GM19238 (cell line): ENCODE results near the gene IFNL1.
"Not testable (repeated sequence)": the region's sequence is repeated elsewhere in the genome, so short reads cannot be mapped to it uniquely, and the experiment has no call there.

Experiments
- DNase-seq: peaks from one replicate; pipeline ENCODE4 v3.0.0; 2011; ENCODE audit warnings: low spot score; ENCODE audit not compliant: insufficient read length

Gene IFNL1

DNA sequence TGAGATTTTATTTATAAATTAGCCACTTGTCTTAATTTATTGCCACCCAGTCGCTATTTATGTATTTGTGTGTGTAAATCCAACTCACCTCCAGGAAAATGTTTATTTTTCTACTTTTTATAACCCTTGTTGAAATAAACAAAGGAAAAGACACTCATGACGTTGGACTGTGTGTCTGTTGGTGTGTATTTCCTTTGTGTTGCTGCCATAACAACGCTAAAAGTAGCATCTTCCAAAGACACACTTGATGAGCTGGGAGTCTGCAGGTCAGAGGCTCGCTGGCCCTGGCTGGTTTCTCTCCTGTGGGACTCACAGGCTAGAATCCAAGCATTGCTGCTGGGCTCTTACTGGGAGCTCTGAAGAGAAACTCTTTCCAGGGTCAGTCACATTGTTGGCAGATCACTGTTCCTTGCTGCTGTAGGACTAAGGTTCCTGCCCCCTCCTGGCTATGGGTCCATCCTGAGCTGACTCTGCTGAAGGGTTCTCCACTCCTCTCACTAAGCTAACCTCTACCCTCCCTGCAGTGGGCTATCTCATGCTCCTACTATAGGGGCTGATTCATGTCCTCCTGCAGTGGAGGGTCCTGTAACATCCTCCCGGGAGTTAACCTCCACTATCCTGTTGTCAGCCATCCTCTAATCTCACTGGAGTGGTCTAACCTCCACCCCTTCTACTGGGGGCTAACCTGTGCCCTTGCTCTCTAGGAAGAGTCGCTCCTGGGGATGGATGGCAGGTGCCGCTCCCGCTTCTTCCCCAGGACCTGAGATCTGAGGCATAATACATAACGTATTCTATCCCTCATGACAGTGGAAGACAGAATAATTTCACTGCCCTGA lies 26.0 kb upstream of the IFNL1 start:
- DNase-seq, result no peak

DNA sequence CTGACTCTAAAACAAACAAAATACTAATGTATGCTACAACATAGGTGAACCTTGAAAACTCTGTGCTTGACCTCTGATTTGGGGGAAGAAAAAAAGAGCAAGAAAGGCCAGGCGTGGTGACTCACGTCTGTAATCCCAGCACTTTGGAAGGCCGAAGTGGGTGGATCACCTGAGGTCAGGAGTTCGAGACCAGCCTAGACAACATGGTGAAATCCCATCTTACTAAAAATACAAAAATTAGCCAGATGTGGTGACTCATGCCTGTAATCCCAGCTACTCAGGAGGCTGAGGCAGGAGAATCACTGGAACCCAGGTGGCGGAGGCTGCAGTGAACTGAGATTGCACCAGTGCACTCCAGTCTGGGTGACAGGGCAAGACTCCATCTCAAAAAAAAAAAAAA lies 22.3 kb upstream of the IFNL1 start:
- not testable (repeated sequence) for DNase-seq

DNA sequence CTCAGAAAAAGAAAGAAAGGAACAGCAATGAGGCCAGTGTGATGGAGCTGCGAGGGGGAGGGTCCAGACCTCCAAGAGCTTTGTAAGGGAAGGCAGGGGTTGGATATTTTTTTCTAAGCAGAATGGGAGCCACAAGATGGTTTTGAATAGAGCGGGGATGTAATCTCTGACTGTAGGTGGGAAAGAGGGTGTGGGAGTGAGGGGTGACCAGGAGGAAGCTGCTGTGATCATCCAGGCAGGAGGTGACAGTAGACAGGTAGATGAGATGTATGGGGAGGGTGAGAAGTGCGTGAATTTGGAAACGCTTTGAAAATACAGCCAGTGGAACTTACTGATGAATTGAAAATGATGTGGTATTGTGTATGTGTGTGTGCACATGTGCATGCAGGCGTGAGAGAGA lies 20.6 kb upstream of the IFNL1 start:
- DNase-seq, result no peak

DNA sequence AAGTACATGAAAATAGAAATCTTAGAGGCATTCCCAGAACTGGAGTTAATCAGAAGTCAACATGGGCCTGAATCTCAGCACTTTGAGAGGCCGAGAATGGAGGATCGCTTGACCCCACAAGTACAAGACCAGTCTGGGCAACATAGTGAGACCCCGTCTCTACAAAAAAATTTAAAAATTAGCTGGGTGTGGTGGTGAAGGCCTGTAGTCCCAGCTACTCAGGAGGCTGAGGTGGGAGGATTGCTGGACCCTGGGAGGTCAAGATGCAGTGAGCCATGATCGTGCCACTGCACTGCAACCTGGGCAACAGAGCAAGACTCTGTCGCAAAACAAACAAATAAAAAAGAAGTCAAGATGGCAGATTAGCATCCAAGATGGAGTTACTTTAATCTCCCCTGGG lies 19.5 kb upstream of the IFNL1 start:
- DNase-seq, result no peak

DNA sequence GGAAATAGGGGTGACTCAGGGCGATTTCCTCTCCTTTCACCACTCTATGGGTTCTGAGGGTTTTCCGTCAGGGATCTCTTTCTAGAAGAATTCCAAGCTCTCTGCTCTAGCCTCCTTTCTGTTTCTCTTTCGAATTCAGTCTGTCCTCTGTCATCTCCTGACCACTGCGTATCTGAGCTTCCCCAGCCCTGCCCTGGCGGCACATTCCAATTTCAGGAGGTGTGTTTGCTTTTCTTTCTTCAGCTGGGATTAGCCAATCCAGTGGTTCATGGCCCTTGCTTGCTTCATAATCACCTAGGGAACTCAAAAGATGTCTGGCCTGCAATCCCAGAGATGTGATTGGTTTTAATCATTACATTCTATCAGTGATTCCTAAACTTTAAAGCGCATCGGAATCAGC lies 18.6 kb upstream of the IFNL1 start:
- DNase-seq, result no peak

DNA sequence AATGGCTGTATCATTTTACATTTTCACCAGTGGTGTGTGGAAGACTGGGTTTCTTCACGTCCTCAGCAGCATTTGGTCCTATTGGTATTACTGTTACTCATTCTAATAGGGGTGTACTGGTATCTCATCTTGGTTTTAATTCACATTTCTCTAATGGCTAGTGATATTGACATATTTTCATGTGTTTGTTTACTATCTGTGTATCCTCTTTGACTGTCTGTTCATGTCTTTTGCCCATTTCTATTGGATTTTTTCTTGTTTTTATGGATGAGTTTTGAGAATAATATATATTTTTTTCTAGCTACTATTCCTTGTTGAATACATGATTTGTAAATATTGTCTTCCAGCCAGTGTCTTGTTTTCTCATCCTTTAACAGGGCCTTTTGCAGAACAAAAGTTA lies 14.2 kb upstream of the IFNL1 start:
- DNase-seq, result no peak

DNA sequence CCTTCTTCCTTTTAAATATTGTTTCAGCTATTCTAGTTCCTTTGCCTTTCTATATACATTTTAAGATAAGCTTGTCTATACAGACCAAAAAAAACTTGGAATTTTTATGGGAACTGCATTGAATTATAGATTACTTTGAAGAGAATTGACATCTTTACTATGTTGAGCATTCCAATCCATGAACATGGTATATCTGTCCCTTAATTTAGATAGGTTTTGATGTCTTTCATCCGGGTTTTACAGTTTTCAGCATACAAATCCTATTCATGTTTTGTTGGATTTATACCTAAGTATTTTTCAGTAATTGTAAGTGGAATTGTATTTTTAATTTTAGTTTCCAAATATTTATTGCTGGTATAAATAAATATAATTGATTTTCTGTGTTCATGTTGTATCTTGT lies 12.2 kb upstream of the IFNL1 start:
- DNase-seq, result no peak

DNA sequence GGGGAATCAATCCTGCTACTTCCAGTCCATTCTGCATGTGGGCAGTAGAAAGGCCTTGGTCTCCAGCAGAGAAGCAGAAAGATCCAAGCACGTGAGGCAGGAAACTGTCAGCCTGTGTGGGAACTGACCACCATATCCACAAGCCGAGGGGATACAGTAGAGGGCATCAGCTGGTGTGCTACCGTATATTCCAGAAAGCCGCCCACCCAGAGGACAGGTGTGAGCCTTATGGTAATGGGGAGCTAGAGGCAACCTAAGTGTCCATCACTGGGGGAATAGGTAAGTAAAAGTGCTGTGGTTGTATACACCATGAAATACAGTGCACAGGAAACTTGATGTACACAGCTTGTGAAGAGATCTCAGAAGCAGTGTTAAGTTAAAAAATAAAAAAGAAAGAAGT lies 2.8 kb upstream of the IFNL1 start:
- DNase-seq, result no peak

DNA sequence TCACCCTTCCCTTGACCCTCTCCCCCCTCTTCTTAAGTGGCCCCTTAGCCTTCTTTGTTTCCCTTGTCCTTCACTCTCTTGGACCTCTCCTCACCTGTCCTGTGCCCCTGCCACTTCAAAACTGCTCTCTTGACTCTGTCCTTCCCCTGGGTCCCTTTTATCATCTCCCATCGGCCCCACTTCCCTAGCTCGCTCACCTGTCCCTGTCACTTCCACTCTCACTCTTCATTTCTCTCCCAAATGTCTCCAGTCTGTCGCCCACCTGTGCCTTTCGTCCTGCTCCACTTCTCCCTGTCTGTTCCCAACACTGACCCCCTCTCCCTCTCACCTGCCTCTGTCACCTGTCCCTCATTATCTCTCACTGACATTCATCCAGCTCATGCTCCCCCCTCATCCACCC lies 699 bp downstream of the IFNL1 start:
- no peak for DNase-seq

DNA sequence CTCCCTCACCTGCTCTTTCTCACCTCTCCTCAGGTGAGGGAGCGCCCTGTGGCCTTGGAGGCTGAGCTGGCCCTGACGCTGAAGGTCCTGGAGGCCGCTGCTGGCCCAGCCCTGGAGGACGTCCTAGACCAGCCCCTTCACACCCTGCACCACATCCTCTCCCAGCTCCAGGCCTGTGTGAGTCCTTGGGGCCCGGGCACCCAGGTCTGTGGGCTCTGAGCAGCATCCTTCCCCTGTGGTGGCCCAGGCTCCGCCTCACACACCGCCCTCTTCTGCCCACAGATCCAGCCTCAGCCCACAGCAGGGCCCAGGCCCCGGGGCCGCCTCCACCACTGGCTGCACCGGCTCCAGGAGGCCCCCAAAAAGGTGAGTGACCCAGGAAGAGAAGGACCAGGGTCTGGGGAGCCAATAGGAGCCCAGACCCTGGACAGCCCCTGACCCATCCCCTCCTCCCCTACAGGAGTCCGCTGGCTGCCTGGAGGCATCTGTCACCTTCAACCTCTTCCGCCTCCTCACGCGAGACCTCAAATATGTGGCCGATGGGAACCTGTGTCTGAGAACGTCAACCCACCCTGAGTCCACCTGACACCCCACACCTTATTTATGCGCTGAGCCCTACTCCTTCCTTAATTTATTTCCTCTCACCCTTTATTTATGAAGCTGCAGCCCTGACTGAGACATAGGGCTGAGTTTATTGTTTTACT lies 1.9 kb downstream of the IFNL1 start:
- DNase-seq, result no peak

DNA sequence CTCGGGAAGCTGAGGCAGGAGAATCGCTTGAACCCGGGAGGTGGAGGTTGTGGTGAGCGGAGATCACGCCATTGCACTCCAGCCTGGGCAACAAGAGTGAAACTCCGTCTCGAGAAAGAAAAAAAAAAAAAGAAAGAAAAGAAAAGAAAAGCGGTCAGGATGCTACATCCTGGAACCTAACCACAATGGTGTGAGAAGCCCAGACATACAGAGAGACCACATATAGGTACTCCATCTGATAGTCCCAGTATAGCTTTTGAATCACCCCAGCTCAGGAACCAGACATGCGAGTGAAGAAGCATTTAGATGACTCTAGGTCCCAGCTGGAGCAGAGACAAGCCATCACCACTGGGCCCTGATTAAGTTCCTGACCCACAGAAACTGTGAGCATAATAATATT lies 3.2 kb downstream of the IFNL1 start:
- no peak for DNase-seq

DNA sequence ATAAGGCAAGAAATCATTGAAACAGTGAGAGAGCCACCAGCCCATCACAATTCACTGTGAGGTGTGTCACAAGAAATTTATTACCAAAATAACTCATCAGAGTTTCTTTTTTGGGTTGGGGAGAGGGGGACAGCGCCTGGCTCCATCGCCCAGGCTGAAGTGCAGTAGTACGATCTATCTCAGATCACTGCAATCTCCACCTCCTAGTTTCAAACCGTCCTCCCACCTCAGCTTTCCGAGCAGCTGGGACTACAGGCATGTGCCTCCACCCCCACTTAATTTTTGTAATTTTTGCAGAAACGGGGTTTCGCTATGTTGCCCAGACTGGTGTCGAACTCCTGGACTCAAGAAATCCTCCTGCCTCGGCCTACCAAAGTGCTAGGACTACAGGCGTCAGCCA lies 3.6 kb downstream of the IFNL1 start:
- no peak for DNase-seq

DNA sequence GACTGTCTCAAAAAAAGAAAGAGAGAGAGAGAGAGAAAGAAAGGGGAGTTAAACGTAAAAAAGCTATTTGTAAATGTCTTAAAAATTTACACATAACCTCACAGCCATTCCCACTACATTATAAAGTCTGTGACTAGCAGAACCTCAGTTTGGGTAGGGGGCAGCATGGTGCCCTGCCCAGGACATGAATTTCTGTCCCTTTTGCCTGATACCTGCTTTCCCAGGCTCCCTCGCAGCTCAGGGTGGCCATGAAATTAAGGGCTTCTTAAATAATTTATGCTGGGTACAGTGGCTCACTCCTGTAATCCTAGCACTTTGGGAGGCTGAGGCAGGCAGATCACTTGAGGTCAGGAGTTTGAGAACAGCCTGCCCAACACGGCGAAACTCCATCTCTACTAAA lies 4.8 kb downstream of the IFNL1 start:
- no peak for DNase-seq

DNA sequence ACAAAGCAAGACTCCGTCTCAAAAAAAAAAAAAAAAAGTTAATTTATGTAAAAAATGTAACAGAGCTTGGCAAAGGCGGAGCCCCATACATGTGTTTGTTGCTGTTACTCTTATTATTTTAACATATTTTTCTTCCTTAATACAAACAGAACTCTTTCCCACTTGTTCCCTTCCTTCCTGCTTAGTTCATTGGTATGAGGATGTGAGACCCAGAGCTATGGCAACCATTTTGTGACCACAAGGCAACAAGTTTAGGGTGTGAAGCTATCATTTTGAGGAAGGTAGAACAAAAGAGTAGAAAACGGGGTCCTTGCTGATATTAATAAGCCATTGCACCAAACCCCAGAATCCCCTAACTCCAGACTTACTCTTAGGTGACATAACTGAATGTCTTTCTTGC lies 5.4 kb downstream of the IFNL1 start:
- DNase-seq, result no peak

DNA sequence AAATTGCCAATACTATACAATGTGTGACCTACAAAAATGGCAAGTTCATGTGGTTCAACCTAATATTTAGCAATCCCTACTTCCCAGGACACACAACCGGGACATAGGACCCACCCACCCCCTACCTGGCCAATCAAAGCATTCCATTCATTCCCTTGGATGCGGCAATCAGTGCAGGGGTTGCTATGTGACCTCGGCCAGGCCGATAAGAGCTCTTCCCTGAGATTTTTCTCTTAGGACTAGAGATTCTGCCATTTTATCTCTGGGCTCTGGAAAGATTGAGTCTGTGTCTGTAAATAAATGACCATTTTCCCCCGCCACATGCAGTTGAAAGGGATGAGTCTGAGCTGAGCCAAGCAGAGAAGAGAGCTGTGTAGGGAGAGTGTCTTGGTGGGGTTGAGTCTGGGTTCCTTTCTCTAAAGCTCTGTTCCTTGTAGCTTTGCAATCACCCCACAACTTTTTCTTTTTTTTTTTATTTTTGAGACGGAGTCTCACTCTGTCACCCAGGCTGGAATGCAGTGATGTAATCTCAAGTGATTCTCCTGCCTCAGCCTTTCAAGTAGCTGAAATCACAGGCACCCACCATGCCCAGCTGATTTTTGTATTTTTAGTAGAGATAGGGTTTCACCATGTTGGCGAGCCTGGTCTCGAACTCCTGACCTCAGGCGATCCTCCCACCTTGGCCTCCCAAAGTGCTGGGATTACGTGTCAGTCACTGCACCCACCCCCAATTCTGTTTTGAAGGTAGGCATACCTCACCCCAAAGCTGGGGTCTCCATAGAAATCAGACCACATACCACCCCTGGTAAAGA lies 7.4 kb downstream of the IFNL1 start:
- DNase-seq, result no peak

DNA sequence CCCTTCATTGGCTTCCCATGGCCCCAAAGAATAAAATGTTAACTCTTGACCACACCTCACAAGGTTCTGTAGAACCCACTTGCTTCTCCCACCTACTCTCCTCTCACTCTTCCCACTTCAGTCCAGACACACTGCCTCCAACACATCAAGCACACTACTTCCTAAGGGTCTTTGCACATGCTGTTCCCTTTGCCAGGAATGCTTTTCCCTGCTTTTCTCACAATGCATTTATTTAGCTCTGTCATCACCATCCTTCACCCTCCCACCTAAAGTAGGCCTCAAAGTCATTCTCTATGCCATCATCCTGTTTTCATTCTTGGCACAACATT lies 7.9 kb downstream of the IFNL1 start:
- no peak for DNase-seq

DNA sequence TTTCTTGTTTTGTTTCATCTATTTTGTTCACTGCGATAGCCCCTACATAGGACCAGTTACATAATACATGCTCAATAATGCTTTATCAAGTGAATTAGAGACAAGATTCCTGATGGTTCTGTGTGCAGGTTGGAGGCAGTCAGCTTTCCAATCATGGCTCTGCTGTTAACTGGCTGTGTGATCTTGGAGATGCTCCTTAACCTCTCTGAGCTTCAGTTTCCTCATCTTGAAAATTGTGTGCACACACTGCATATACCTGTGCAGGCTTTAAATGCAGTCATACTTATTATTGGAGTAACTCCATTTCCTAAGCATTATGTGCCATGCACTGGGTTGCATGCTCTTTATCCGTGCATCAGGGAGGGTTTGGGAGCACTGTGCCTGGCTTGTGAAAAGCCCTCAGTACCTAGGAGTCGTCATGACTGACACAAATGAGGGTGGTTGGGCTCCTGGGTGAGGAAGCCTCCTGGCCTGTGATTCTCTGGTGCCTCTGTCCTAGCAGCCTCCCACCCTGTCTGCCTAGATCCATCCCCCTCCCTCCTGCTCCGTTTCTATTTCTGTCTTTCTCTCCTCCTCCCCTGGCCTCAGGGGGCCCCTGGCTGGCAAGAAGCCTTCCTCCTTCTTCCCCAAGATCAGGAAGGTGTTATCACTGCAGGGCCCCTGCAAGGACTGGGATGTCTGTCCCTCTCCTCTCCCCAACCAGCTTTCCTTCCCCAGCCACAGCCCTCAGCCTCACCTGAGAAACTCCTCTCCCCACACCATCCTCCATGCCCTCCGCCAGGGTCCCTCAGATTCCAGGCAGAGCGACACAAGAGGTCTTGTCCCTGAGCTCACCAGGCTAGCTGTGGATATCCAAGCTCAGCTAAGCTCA lies 8.7 kb downstream of the IFNL1 start:
- no peak for DNase-seq

DNA sequence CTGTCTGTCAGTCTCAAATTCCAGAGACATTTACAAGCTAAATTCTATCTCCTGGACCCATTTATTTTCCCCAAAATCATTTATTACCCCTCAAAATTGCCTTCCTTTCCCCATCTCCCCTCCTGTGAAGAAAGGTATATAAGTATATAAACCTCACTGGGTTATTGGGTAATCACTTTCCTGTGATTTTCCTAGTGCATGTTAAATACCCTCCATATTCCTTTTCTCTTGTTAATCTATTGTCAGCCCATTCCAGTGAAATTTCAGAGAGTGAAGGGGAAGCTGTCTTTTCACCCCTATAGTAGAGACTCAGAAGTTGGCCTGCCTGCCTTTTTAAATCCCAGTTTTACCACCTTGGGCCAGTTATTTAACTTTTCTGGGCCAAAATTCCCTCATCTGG lies 9.9 kb downstream of the IFNL1 start:
- no peak for DNase-seq

DNA sequence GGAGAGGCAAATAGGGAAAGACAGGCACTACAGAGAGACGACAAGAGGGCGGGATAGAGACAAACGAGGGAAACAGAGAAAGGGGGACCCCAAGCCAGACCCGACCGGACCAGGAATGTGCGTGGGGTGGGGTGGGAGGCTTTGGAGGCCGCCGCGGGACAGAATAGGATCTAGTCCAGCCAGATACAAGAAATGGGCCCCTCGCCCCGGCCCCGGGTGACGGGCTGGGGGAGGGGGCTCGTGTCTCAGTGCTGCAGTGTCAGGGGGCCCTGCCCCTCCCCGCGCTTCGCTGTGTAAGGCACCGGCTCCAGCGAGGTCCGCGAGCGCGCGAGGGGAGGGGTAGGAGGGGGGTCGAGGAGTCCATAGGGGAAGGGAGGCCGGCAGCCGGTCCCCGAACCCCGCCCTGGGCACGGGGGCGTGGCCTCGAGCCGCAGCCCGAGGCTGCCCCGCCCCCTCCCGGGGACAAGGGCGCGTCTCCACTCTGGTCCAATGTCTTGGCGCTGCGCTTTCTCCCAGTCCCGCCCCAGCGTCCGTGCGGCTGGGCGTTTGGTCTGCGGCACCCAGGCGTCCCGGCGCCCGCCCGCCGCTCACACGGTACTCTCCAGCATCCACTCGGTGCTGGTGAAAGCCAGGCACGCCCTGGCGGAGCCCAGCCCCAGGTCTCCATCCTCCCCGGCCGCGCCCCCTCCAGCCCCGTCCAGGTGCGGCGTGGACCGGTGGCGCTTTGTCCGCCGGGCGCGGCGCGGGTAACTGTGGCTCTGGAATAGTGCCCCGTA lies 11.0 kb downstream of the IFNL1 start:
- no peak for DNase-seq

DNA sequence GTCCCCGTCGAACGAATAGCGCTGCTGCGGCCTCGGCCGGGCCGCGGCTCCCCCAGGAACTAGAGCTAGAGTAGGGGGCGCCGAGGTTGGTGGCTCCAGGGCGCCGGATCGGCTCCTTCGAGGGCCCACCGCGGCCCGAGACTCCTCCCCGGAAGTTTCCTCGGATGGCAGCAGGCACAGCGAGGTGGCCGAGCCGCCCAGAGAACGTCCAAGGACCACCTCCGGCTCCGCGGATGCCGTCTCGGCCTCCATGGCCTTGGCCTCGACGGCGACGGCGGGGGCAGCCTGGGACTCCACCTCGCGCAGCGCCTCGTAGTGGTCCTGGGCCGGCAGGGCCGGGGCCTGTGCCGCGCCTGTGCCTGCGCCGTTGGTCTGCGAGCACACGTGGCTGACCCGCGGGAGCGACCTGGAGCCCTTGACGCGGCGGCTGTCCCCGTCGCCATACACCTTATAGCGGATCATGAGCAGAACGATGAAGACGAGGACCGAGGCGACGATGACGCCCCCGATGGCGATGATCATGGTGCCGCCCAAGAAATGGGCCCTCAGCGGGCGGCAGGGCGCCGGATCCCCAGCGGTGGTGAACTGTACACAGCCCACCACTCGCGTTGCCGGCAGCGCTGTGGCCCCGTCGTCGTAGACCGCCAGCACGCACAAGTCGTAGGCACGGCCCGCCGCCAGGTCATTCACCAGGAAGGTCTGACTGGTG lies 11.8 kb downstream of the IFNL1 start:
- no peak for DNase-seq
